Measurements from ENCODE around the gene LMTK2.
A peak's percentile ranks its signal among the peaks of the same experiment; 100 is the strongest.

Gene LMTK2

DNA sequence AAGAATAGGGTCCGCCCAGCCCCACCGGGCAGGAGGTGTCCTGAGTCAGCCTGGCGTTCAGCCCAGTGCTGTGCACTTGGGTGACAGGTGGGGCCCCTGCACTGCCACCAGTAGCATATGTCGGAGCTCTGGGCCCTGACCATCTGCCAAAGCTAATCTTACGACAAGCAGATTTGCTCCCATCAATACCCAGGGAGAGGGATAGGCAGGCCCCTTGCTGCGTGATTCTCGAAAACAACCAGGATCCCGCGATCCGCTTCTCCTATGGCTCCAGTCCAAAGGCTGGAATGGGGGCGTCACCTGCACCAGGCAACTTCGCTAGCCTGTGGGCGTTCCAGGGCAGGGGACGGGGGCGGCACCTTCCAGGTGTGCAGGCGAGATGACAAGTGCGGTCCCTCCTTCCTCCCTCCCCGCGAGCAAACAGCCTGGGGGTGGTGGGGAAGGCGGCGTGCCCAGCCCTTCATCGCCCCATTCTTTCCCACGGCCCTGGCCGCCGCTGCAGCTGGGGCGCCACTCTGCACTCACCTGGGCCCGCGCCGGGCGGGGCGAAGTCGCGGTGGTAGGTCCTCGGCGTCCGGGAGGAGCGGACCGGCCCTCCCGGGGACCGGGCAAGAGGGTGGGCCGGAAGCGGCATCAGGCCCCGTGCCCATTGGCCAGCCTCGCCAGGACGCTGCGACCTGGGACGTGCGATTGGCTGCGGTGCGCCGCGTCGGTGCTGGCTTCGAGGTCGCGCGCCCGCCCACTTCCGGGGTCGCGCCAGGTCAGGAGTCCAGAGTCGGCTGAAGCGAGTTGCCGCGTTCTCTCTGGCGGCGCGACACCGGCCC, 145.2 kb downstream of the LMTK2 start, which contains the start of gene TECPR1:
TSS of gene TECPR1 (minus strand) at position 632 of the 824 bp plus-strand sequence. CDS start 6,086 bp downstream, outside the sequence.
- in situ Hi-C loops (cut with HindIII; ENCODE audit: low sequenced_read_pairs): no loop called here
- H3K4me3 ChIP-seq (ENCODE audit: low read depth, low read length): peak within 1 kb of the TSS; percentile 88
- DNase-seq (ENCODE audit: low read depth, low spot score): peak; percentile 89
- TF ChIP-seq, protein P1, sequence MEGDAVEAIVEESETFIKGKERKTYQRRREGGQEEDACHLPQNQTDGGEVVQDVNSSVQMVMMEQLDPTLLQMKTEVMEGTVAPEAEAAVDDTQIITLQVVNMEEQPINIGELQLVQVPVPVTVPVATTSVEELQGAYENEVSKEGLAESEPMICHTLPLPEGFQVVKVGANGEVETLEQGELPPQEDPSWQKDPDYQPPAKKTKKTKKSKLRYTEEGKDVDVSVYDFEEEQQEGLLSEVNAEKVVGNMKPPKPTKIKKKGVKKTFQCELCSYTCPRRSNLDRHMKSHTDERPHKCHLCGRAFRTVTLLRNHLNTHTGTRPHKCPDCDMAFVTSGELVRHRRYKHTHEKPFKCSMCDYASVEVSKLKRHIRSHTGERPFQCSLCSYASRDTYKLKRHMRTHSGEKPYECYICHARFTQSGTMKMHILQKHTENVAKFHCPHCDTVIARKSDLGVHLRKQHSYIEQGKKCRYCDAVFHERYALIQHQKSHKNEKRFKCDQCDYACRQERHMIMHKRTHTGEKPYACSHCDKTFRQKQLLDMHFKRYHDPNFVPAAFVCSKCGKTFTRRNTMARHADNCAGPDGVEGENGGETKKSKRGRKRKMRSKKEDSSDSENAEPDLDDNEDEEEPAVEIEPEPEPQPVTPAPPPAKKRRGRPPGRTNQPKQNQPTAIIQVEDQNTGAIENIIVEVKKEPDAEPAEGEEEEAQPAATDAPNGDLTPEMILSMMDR (IDR thresholded peaks at IDR 0.05; ENCODE audit: low read depth, low read length): no peak

DNA sequence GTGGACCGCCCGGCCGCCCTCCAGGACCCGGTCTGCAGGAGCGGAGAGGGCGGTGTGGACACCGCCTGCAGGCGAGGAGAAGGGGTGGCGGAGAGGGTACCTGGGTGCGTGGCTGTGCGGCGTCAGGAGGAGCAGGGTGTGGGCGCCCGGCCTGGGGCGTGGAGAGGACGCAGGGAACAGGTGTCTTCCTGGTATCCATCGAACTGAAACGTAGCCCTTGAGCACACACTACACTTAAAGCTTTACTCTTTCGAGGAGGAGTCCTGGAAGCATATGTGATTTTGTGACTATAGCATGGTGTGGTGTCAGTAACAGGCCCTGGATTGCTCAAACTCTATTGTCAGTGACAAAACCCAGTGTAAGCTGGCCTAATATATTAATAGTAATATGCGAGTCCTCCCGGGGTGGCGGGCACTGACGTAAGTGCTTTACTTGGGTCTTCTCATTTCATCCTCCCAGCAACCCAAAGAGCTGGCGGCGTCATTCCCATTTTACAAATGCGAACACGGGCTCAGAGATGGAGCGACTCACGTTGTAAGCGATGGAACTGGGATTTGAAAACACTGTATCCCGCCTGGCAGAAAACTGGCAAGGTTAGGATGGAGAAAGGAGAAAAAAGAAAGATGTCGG, 145.9 kb downstream of the LMTK2 start:
- TF ChIP-seq, protein P1 (IDR thresholded peaks at IDR 0.05; ENCODE audit: low read depth, low read length): no peak
- H3K4me3 ChIP-seq (ENCODE audit: low read depth, low read length): peak overlapping the region; percentile 88
- no peak for DNase-seq (ENCODE audit: low read depth, low spot score)
- in situ Hi-C loops (cut with HindIII; ENCODE audit: low sequenced_read_pairs): no loop called here

DNA sequence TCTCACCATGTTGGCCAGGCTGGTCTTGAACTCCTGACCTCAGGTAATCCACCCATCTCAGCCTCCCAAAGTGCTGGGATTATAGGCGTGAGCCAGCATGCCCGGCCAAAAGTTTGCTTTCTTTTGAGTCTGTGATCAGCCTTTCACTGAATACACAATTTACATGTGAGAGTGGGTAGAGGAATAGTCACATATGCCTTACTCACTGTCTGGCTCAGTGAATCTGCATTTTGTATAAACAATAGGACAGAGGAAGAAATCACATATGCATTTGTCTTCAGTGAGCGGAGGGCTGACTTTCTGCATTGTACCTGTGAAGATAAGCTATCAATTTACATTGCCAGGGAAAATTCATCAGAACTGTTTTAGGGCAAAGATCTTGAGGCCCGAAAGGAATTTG, 147.9 kb downstream of the LMTK2 start:
- in situ Hi-C loops (cut with HindIII; ENCODE audit: low sequenced_read_pairs): no loop called here
- no peak overlapping the region for H3K4me3 ChIP-seq (ENCODE audit: low read depth, low read length)
- DNase-seq (ENCODE audit: low read depth, low spot score): no peak
- TF ChIP-seq, protein P1 (IDR thresholded peaks at IDR 0.05; ENCODE audit: low read depth, low read length): no peak

DNA sequence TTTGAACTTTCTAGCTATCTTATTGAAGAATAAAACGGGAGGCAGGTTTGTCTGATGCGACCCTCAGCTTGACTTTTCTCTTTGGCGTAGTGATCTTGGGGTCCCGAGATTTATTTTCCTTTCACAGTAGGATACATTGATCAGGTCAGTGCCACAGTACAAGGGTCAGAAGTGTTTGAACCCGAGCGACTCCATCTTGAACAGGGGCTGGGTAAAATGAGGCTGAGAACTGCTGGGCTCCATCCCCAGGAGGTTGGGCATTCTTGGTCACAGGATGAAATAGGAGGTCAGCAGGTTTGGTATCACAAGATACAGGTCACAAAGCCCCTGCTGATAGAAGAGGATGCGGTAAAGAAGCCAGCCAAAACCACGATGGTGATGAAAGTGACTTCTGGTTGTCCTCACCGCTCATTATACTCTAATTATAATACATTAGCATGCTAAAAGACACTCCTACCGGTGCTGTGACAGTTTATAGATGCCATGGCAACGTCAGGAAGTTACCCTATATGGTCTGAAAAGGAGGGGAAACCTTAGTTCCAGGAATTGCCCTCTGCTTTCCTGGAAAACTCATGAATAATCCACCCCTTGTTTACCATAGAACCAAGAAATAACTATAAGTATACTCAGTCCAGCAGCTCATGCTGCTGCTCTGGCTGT, 148.4 kb downstream of the LMTK2 start:
- H3K4me3 ChIP-seq (ENCODE audit: low read depth, low read length): no peak overlapping the region
- TF ChIP-seq, protein P1 (IDR thresholded peaks at IDR 0.05; ENCODE audit: low read depth, low read length): no peak
- in situ Hi-C loops (cut with HindIII; ENCODE audit: low sequenced_read_pairs): no loop called here
- no peak for DNase-seq (ENCODE audit: low read depth, low spot score)

- in situ Hi-C loops (cut with HindIII; ENCODE audit: low sequenced_read_pairs): no loop called here
- no peak for DNase-seq (ENCODE audit: low read depth, low spot score)
- no peak overlapping the region for H3K4me3 ChIP-seq (ENCODE audit: low read depth, low read length)
- TF ChIP-seq, protein P1 (IDR thresholded peaks at IDR 0.05; ENCODE audit: low read depth, low read length): no peak
Observed at GRCh38 chr7:98256431-98256830, 149.8 kb downstream of the LMTK2 start.

- in situ Hi-C loops (cut with HindIII; ENCODE audit: low sequenced_read_pairs): no loop called here
- TF ChIP-seq, protein P1 (IDR thresholded peaks at IDR 0.05; ENCODE audit: low read depth, low read length): no peak
- H3K4me3 ChIP-seq (ENCODE audit: low read depth, low read length): no peak overlapping the region
- no peak for DNase-seq (ENCODE audit: low read depth, low spot score)
Observed at GRCh38 chr7:98257701-98258100, 151.0 kb downstream of the LMTK2 start.
